Activated CD8-positive, alpha-beta T cell treated with anti-CD3 and anti-CD28 coated beads, Interleukin-2, amount 10 ng/mL, durations not matched to agents 7 days and 5 days (primary cell): ENCODE results near the gene TMEM235. TPM values are rescaled to one million over a fixed set of nuclear protein-coding genes. Genes with fewer than 3 reads are reported as not detected.
A peak's percentile ranks its signal among the peaks of the same experiment; 100 is the strongest.

Experiments
- ATAC-seq: fragments of 150-1000 bp; cut with Tn5 transposase; one replicate; pipeline ENCODE4 v1.10.0; 2021; ENCODE audit warnings: moderate library complexity
- CTCF ChIA-PET: fragments of 350-600 bp; sonication (Branson Sonifier 250); formaldehyde crosslinking; loops from one replicate; lab custom pipeline; 2021; ENCODE audit warnings: antibody characterized with exemption; lab: Charles Lee
- POLR2A ChIA-PET: fragments of 350-600 bp; sonication (Branson Sonifier 250); formaldehyde crosslinking; loops from one replicate; lab custom pipeline; 2021; ENCODE audit warnings: antibody characterized with exemption; lab: Charles Lee
- DNase-seq: peaks from one replicate; pipeline ENCODE4 v3.0.0-alpha.2; 2020
- H3K27ac Mint-ChIP-seq: one replicate; pipeline ENCODE4 v1.8.0; 2021; ENCODE audit warnings: mild to moderate bottlenecking, mixed read lengths
- H3K27me3 Mint-ChIP-seq: one replicate; pipeline ENCODE4 v1.8.0; 2021; ENCODE audit warnings: low read depth, mixed read lengths
- H3K36me3 Mint-ChIP-seq: one replicate; pipeline ENCODE4 v1.8.0; 2021; ENCODE audit warnings: low read depth, mixed read lengths
- H3K4me1 Mint-ChIP-seq: one replicate; pipeline ENCODE4 v1.8.0; 2021; ENCODE audit warnings: low read depth, mixed read lengths
- H3K4me3 Mint-ChIP-seq: one replicate; pipeline ENCODE4 v1.8.0; 2021; ENCODE audit warnings: mild to moderate bottlenecking, mixed read lengths
- H3K9me3 Mint-ChIP-seq: one replicate; pipeline ENCODE4 v1.8.0; 2022; ENCODE audit warnings: mixed read lengths; ENCODE audit not compliant: insufficient read depth
- total RNA-seq, 2 experiments: library from RNA; stranded (reverse); gene quantifications; one replicate each; pipeline ENCODE4 v1.2.3, GENCODE V29; 2021

TMEM235 gene
- total RNA-seq, 2 experiments from 2014 or later: not detected

- Mint-ChIP-seq H3K36me3 (no peaks in the 10 kb centered on the region), H3K4me3 (no peak overlapping the region), H3K4me1 (peaks cover 3% of the 10 kb centered on the region), H3K27me3 (no peaks in the 10 kb centered on the region), H3K27ac (no peak overlapping the region), H3K9me3 (no peaks in the 10 kb centered on the region)
- ATAC-seq (no peak), DNase-seq (no peak)
- CTCF ChIA-PET: interaction anchor here (1.5 kb wide), 1 partner anchor 31 kb away, joined by 3 read pairs; no protein-coding TSS in a partner anchor
- POLR2A ChIA-PET: interaction anchor here (0.7 kb wide), 1 partner anchor 18 kb away, joined by 3 read pairs; no protein-coding TSS in a partner anchor
Observed at GRCh38 chr17:78281249-78281845, 49.9 kb downstream of the TMEM235 start.

GRCh38 chr17:78284146-78284545, 52.7 kb downstream of the TMEM235 start:
- Mint-ChIP-seq H3K4me3 (no peak overlapping the region), H3K36me3 (no peaks in the 10 kb centered on the region), H3K27me3 (no peaks in the 10 kb centered on the region), H3K4me1 (no peaks in the 10 kb centered on the region), H3K27ac (no peak overlapping the region), H3K9me3 (no peaks in the 10 kb centered on the region)
- no peak for DNase-seq
- no peak for ATAC-seq
- ChIA-PET CTCF (no interaction called here), POLR2A (no interaction called here)

GRCh38 chr17:78289004-78289403, 57.6 kb downstream of the TMEM235 start:
- no peaks in the 10 kb centered on the region for H3K27me3 Mint-ChIP-seq
- H3K4me3 Mint-ChIP-seq: no peak overlapping the region
- DNase-seq (no peak), ATAC-seq (no peak)
- no peak overlapping the region for H3K27ac Mint-ChIP-seq
- H3K4me1 Mint-ChIP-seq: no peaks in the 10 kb centered on the region
- H3K9me3 Mint-ChIP-seq: no peaks in the 10 kb centered on the region
- H3K36me3 Mint-ChIP-seq: no peaks in the 10 kb centered on the region
- ChIA-PET CTCF (interaction anchor here (0.9 to 4.0 kb wide), 11 partner anchors 9 to 135 kb away, joined by 3 to 34 read pairs (median 3); no protein-coding TSS in a partner anchor), POLR2A (interaction anchor here (1.0 kb wide), 1 partner anchor 72 kb away, joined by 3 read pairs; no protein-coding TSS in a partner anchor)

- Mint-ChIP-seq H3K36me3 (no peaks in the 10 kb centered on the region), H3K27me3 (no peaks in the 10 kb centered on the region), H3K4me1 (no peaks in the 10 kb centered on the region), H3K4me3 (no peak overlapping the region), H3K27ac (no peak overlapping the region), H3K9me3 (no peaks in the 10 kb centered on the region)
- ChIA-PET CTCF (interaction anchor here (1.1 to 4.0 kb wide), 10 partner anchors 23 to 134 kb away, joined by 3 to 34 read pairs (median 4); no protein-coding TSS in a partner anchor), POLR2A (interaction anchor here (1.0 kb wide), 1 partner anchor 71 kb away, joined by 3 read pairs; no protein-coding TSS in a partner anchor)
- ATAC-seq (peak; percentile 99), DNase-seq (peak; percentile 82)
Observed at GRCh38 chr17:78289802-78290363, 58.5 kb downstream of the TMEM235 start.

Other genes with a start within 250 kb of the TMEM235 start
- gene TMC6, start 102.9 kb upstream of the TMEM235 start, total RNA-seq: 100 to 1,000 TPM; 407 to 476 TPM
- gene TMC8, start 100.9 kb upstream of the TMEM235 start, total RNA-seq: 100 to 1,000 TPM; 258 to 278 TPM
- not detected for gene C17orf99, start 85.2 kb upstream of the TMEM235 start, total RNA-seq
- gene SYNGR2, start 63.0 kb upstream of the TMEM235 start, total RNA-seq: 10 to 100 TPM; 41.1 to 44.3 TPM
- 100 to 1,000 TPM; 139 to 142 TPM for gene TK1, start 44.6 kb upstream of the TMEM235 start, total RNA-seq
- gene AFMID, start 44.3 kb upstream of the TMEM235 start, total RNA-seq: 10 to 100 TPM; 17.7 to 20.7 TPM
- gene BIRC5, start 17.4 kb upstream of the TMEM235 start, total RNA-seq: 100 to 1,000 TPM; 108 to 114 TPM
- gene SOCS3, start 128.4 kb downstream of the TMEM235 start, total RNA-seq: 1 to 10 TPM; 9.1 TPM
- gene PGS1, start 147.0 kb downstream of the TMEM235 start, total RNA-seq: 10 to 100 TPM; 46.5 to 51.0 TPM